Hepatic stellate cell (primary cell): Measurements from ENCODE around the gene AMHR2.
"Not testable (repeated sequence)": the region's sequence is repeated elsewhere in the genome, so short reads cannot be mapped to it uniquely, and the experiment has no call there.

Experiments used
- DNase-seq: peaks from one replicate; pipeline ENCODE4 v3.0.0; 2011; ENCODE audit warnings: low spot score

AMHR2 gene

DNA sequence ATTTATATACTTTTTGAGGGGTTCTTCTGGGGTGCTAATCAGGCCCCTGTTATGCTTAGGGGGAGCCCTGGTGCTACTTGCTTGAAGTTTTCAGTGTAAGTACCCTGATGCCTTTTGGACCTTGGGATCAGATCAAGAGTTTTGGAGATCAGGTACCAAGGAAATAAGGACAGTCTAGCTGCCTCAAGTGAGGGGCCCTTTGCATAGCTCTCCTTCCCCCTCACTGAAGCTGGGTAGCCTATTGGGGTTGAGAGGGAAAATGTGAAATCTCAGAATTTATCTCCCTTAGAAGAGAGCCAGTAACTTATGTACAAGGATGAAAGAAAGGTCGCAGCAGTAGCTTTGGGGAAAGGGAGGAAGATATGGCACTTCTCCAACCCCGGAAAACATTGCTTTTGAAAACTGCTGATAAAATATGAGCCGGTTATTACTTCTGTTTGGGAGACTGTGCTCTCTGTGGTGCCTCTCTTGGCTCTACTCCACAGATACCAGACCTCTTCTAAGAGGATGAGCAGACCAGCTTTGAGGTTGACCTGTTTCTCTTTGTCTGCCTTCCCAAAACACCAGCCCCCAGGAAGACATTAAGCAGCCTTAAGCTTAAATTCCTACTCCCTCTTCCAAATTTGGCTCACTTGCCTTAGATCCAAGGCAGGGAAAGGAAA, 8.8 kb upstream of the AMHR2 start:
- no peak for DNase-seq

DNA sequence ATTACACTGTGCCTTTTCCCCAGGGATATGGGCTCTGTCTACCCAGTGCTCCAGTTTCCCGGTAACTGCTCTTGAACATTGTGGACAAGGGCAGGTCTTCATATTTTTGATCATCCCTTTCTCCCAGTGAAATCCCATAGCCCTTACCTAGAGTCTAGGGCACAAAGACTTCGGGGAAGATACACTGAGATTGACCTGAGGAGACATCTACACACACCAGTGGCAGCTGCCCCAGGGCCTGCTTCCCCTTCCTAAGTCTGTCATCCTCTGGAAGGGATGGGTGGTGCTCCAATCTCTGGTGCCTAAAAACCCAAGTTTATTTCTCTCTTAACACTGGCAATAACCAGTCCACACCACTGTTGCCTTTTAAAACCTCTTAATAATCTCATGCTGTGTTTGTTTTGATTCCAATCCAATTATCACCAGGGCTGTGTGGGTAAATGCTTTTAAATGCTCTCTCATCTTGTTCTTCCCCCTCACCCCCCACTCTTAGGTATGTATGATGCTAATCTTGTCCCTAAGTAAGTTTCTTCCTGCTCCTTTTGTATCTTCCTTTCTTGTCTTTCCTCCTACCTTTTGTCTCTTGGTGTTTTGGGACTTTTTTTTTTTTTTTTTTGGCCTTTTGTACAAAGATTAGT, 7.8 kb upstream of the AMHR2 start:
- DNase-seq = not testable (repeated sequence)

GRCh38 chr12:53417291-53417816, 6.3 kb upstream of the AMHR2 start:
- not testable (repeated sequence) for DNase-seq

GRCh38 chr12:53418221-53418620, 5.4 kb upstream of the AMHR2 start:
- DNase-seq = no peak

- no peak for DNase-seq
Measured at GRCh38 chr12:53419756-53420155, 3.9 kb upstream of the AMHR2 start.

- DNase-seq = not testable (repeated sequence)
Measured at GRCh38 chr12:53422247-53422646, 1.4 kb upstream of the AMHR2 start.

DNA sequence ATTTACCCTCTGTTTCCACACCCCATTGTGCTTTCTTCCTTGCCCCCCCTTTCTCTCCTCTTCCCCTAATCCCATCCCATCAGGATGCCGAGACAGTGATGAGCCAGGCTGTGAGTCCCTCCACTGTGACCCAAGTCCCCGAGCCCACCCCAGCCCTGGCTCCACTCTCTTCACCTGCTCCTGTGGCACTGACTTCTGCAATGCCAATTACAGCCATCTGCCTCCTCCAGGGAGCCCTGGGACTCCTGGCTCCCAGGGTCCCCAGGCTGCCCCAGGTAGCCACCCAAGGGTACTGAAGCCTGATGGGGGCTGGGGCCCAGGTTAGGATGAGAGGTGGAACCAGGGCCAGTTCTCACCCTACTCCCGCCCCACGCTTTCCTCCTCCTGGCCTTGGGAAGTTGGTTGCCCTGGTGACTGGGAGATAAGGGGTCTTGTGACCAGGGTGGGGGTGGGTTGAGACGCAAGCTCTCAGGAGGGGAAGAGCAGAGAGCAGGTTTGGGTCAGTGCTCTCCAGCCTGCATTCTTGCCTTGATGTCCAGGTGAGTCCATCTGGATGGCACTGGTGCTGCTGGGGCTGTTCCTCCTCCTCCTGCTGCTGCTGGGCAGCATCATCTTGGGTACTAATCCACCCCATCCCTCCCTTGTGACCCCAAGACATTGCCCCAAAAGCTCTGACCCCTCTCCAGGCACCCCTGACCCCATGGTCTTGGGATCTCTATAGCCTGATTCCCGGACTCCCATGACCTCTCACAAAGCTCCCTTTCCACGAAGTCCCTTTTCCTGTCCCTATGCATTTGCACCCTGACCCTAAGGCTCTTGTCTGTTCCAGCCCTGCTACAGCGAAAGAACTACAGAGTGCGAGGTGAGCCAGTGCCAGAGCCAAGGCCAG, 1.2 kb downstream of the AMHR2 start:
- no peak for DNase-seq

GRCh38 chr12:53425515-53426150, 2.0 kb downstream of the AMHR2 start:
- DNase-seq = no peak

DNA sequence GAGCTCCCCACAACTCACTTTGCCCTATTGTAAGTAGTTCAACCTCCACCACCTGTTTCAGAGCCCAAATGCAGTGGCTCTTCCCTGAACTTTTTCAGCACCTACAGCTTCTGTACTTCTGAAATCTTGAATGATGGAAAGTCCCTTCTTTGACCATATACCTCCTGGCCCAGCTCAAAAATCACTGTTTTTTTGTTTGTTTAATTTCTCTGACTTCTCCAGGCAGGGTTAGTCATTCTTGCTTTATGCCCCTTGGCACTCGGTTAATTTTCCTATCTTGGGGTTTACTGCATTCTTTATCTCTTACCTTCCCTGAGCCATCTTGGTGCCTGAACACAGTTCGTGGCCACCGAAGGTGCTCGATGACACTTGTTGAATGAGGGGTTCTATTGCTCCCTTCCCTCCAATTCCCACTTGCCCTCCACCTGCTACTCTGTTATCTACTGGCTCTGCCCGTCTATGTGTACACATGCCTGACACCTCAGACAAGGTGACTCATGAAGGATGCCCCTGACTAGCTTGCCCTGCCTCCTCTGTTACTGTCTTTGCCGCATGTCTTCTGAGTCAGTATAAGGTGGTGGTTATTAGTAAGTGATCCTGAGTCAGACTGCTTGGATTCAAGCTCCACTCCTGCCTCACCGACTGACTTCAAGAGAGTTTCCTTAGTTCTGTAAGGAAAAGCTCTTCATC, 4.4 kb downstream of the AMHR2 start:
- DNase-seq = peak; percentile 72

DNA sequence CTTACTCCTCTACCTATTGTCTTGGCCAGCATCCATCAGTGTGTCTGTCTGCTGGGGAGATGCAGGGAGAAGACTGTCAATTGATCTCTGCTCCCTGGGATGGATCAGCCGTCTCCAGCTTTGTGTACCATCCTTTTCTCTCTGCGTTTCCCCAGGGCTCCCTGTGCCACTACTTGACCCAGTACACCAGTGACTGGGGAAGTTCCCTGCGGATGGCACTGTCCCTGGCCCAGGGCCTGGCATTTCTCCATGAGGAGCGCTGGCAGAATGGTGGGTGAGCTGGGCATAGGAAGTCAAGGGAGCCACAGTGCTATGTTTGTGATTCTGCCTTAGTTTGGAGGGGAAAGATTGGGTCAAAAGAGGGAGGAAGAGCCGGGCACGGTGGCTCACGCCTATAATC, 5.1 kb downstream of the AMHR2 start:
- no peak for DNase-seq

DNA sequence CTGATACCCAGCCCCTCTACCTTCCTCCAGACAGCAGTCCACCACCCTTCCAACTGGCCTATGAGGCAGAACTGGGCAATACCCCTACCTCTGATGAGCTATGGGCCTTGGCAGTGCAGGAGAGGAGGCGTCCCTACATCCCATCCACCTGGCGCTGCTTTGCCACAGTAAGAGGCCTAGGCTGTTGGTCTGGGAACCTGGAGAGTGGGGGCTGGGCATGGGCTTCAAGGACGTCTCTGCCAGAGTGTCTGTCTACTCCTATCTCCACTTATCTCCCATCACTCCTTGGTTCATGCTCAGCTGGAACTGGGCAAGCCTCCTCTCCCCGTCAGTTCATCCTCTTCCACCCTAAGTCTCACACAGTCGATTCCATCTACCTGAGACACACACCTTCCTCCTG, 6.5 kb downstream of the AMHR2 start:
- DNase-seq = no peak

GRCh38 chr12:53431187-53431586, 7.5 kb downstream of the AMHR2 start:
- DNase-seq = no peak

DNA sequence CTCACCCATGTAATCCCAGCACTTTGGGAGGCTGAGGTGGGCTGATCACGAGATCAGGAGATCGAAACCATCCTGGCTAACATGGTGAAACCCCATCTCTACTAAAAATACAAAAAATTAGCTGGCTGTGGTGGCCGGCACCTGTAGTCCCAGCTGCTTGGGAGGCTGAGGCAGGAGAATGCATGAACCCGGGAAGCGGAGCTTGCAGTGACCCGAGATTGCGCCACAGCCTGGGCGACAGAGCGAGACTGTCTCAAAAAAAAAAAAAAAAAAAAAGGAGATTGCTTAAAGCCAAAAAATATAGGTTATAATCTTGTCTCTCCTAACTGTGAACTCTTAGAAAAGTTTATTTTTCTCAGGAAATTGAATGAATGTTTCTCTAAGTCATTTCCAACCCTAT, 11.7 kb downstream of the AMHR2 start:
- DNase-seq = not testable (repeated sequence)

DNA sequence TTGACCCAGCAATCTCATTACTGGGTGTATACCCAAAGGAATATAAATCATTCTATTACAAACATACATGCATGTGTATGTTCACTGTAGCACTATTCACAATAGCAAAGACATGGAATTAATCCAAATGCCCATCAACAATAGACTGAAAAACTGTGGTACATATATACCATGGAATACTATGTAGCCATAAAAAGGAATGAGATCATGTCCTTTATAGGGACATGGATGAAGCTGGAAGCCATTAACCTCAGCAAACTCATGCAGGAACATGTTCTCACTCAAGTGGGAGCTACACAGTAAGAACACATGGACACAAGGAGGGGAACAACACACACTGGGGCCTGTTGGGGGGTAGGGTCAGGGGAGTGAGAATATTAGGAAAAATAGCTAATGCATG, 15.9 kb downstream of the AMHR2 start:
- DNase-seq = not testable (repeated sequence)

GRCh38 chr12:53441040-53441833, 17.6 kb downstream of the AMHR2 start, which contains the start of gene PRR13:
Gene PRR13 (plus strand): TSS chr12:53441734. CDS start chr12:53442715, 981 bp downstream.
- peak; percentile 99 for DNase-seq

DNA sequence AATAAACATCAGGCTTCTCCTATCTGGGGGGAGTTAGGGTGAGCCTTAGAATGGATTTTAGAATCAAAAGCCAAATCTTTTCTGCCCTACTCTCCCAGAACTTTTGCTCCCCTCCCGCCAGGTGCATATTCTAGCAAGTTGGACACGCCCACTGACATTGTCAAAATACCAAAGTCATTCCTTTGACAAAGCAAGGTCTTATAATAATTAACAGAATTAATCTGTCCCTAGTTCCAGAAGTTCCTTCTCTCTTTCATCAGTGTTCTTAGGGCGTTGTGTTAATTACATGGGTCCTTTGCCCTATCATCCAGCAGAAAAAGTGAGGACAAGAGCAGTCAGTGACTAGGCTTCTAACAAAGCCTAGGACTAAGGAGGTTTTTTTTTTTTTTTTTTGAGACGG, 20.3 kb downstream of the AMHR2 start:
- no peak for DNase-seq

GRCh38 chr12:53444593-53445325, 21.1 kb downstream of the AMHR2 start:
- DNase-seq = not testable (repeated sequence)

GRCh38 chr12:53450936-53451335, 27.3 kb downstream of the AMHR2 start:
- no peak for DNase-seq

- DNase-seq = peak; percentile 98
Measured at GRCh38 chr12:53451661-53452158, 28.1 kb downstream of the AMHR2 start, which contains the start of gene PCBP2. Gene PCBP2 (plus strand): TSS chr12:53452102. CDS start chr12:53454801, 2,699 bp downstream.
